ENCODE results near the gene ZPBP. TPM values are rescaled to one million over a fixed set of nuclear protein-coding genes. Genes with fewer than 3 reads are reported as not detected.
"Not testable (repeated sequence)": the region's sequence is repeated elsewhere in the genome, so short reads cannot be mapped to it uniquely, and the experiment has no call there.

Gene ZPBP
- total RNA-seq, 1 donor from 2014 or later, result not detected

GRCh38 chr7:50047716-50048115 is 45.3 kb downstream of the ZPBP start:
- no peak for DNase-seq (ENCODE audit: extremely low read depth, low read depth, low spot score)

DNA sequence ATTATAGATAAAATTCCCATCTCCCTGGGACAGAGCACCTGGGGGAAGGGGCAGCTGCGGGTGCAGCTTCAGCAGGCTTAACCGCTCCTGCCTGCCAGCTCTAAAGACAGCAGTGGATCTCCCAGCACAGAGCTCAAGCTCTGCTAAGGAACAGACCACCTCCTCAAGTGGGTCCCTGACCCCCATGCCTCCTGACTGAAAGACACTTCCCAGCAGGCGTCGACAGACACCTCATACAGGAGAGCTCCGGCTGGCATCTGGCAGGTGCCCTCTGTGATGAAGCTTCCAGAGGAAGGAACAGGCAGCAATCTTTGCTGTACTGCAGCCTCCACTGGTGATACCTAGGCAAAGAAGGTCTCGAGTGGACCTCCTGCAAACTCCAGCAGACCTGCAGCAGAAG is 51.9 kb downstream of the ZPBP start:
- not testable (repeated sequence) for DNase-seq (ENCODE audit: extremely low read depth, low read depth, low spot score)

GRCh38 chr7:50037086-50037485 is 56.0 kb downstream of the ZPBP start:
- no peak for DNase-seq (ENCODE audit: extremely low read depth, low read depth, low spot score)

DNA sequence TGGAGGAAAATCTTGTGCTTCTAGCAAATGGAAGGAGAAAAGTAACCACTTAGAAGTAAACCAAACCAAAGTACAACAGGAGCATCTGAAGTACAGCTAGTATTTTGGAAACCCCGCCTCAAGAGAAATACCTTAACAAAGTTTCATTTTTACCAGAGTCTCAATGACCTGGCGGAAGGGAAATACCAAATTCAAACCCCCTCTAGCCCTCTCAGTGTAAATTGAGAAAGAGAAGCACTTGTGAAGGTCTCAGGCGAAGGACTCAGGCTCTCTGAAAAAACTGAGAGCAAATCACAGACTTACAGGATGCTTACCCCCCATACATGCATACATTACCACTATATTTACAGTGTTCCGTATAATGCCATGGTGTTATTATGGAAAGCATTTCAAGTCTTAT is 70.1 kb downstream of the ZPBP start:
- DNase-seq (ENCODE audit: extremely low read depth, low read depth, low spot score), result no peak

DNA sequence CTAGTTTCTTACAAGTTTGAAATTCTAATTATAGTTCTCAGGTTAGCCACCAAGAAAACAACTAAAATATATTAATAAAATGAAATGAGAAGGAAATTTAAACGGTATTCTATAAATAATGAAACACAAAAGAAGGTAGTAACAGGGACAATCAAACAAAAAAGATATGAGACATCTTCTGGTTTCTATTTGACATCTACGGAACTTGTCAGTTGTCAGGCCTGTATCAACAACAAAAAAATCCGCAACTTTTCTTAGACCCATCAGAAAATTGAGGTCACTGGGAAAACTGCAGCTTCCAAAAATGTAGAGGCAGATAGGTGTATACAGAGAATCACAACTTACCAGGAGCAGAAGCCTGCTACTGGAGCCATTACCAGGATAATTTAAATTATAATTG is 70.6 kb downstream of the ZPBP start:
- DNase-seq (ENCODE audit: extremely low read depth, low read depth, low spot score), result no peak

- no peak for DNase-seq (ENCODE audit: extremely low read depth, low read depth, low spot score)
Measured at GRCh38 chr7:49995681-49996080, 97.4 kb downstream of the ZPBP start.

DNA sequence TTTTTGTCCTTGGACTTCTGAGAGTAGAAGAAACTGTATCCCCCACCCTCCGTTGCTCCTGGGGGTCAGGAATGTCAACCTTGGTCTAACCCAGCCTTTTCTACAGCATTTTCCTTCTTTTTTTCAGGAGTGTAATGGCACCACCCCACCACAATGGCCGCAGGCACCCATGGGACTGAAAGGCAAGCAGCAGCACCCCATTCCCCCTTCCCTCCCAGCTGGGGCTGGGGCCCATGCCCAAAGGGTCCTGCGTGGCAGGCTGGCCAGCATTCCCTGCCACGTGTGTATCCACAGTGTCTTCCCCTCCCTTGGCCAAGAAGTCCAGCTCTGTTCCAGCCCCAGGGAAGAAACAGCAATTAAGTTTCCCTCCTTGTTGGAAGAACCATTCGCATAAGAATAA is 106.9 kb downstream of the ZPBP start:
- DNase-seq (ENCODE audit: extremely low read depth, low read depth, low spot score), result no peak

GRCh38 chr7:49980465-49980864 is 112.6 kb downstream of the ZPBP start:
- DNase-seq (ENCODE audit: extremely low read depth, low read depth, low spot score), result no peak

DNA sequence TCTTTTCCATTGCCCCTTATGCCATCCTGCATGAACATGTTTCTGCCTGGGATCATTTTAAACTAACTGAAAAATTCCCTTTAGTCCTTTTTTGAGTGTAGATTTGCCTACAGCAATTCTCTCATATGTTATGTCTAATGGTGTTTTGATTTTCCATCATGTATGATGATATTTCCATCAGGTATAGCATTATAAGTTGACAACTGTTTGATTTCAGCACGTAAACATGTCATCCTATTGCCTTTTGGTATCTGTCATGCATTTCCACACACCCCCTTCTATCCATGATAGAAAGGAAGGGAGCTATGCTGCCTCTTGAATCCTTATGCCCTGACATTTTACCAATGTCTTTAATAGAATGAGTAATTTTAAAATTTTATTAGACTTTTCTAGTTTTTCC is 116.8 kb downstream of the ZPBP start:
- no peak for DNase-seq (ENCODE audit: extremely low read depth, low read depth, low spot score)

DNA sequence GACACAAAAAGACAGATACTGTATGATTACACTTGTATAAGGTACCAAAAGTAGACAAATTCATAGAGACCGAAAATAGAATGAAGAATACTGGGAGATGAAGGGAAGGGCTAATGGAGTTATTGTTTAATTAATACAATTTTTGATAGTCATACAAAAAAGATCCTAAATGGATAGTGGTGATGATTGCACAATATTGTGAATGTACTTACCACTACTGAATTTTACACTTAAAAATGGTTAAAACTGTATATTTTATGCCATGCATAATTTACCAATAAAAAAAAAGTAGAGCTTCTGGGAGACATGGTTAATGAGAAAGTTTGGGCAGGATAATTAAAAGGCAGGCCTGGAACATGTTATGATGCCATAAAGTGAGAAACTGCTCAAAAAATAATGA is 119.0 kb downstream of the ZPBP start:
- no peak for DNase-seq (ENCODE audit: extremely low read depth, low read depth, low spot score)

GRCh38 chr7:49937608-49938007 is 155.4 kb downstream of the ZPBP start:
- no peak for DNase-seq (ENCODE audit: extremely low read depth, low read depth, low spot score)

GRCh38 chr7:49931627-49932026 is 161.4 kb downstream of the ZPBP start:
- no peak for DNase-seq (ENCODE audit: extremely low read depth, low read depth, low spot score)

- DNase-seq (ENCODE audit: extremely low read depth, low read depth, low spot score), result no peak
Measured at GRCh38 chr7:49928787-49929186, 164.3 kb downstream of the ZPBP start.

GRCh38 chr7:49927631-49928030 is 165.4 kb downstream of the ZPBP start:
- DNase-seq (ENCODE audit: extremely low read depth, low read depth, low spot score), result no peak

GRCh38 chr7:49926720-49927119 is 166.3 kb downstream of the ZPBP start:
- no peak for DNase-seq (ENCODE audit: extremely low read depth, low read depth, low spot score)

DNA sequence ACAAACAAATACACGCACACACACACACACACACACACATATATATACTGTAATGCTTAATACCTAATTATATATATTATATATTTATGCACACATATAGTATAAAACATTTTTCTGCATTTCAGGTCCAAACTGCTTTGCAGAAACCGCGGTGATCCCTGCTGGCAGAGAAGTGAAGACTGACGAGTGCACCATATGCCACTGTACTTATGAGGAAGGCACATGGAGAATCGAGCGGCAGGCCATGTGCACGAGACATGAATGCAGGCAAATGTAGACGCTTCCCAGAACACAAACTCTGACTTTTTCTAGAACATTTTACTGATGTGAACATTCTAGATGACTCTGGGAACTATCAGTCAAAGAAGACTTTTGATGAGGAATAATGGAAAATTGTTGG is 181.1 kb downstream of the ZPBP start:
- no peak for DNase-seq (ENCODE audit: extremely low read depth, low read depth, low spot score)

DNA sequence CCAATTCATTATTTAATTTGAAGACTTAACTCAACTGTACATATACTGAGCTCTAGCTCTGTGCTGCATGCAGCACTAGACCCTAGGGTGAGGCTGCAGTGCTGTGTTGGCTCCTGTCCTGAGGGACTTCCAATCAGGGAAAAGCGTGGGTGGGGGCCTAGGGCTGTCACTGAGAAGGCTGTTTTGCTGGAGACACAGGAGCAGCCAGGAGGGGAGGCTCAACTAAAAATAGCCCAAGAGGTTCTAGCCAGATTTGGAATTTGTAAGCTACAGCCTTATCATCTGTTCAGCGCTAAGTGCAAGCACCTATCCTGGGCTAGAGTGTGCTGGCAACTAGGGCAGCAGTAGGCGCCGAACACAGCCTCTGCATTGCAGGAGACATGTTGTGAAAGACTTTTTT is 198.5 kb downstream of the ZPBP start:
- DNase-seq (ENCODE audit: extremely low read depth, low read depth, low spot score), result no peak

- no peak for DNase-seq (ENCODE audit: extremely low read depth, low read depth, low spot score)
Measured at GRCh38 chr7:49893131-49893530, 199.9 kb downstream of the ZPBP start.

DNA sequence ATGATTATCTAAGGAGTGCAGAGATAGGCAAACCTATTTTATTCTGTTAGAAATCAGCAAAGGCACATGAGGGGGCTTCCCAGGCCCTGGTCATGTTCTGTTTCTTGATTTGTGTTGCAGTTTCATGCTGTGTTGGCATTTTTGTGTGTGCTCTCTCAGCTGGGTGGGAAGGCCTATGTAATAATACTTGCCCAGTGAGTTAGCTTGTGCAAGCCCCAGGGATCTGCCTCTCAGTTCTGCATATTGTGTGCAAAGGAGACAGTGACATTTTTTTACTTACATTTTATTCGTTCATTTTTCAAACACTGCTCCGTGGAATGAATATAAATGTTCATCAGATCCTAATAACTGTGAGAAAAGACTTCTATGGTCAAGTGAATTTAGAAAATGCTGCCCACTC is 200.6 kb downstream of the ZPBP start:
- DNase-seq (ENCODE audit: extremely low read depth, low read depth, low spot score), result no peak

Other genes starting within 250 kb of the ZPBP start
- gene IKZF1, start 211.5 kb upstream of the ZPBP start, total RNA-seq, result not detected in 2 replicates

Data from glomerular endothelial cell (primary cell).